RWPE2 (cell line): ENCODE data around the gene KCNJ1.

Source experiments
- ATAC-seq: fragments of 200-7000 bp; cut with Tn5 transposase; 3 replicates; pipeline ENCODE4 v1.9.1; 2021; ENCODE audit warnings: low read depth
- DNase-seq: peaks from one replicate; pipeline ENCODE4 v3.0.0-alpha.2; 2020; ENCODE audit warnings: low spot score
- H3K27ac ChIP-seq: fragments of 450-650 bp; 2 replicates; pipeline ENCODE4 v1.5.1; 2017; ENCODE audit warnings: mild to moderate bottlenecking; ENCODE audit not compliant: poor library complexity, severe bottlenecking
- H3K27me3 ChIP-seq: fragments of 250-450 bp; sonication (Bioruptor Pico); 2 replicates; pipeline ENCODE4 v1.5.1; 2021; ENCODE audit warnings: mild to moderate bottlenecking, moderate library complexity; ENCODE audit not compliant: insufficient read depth, poor library complexity, severe bottlenecking
- H3K36me3 ChIP-seq: fragments of 250-450 bp; sonication (Bioruptor Pico); 2 replicates; pipeline ENCODE4 v1.5.1; 2020; ENCODE audit warnings: low read depth, mild to moderate bottlenecking, moderate library complexity
- H3K4me1 ChIP-seq: fragments of 250-450 bp; sonication (Bioruptor Pico); 2 replicates; pipeline ENCODE4 v1.5.1; 2021; ENCODE audit warnings: mild to moderate bottlenecking, moderate library complexity; ENCODE audit not compliant: insufficient read depth, poor library complexity, severe bottlenecking
- H3K4me3 ChIP-seq: fragments of 250-450 bp; sonication (Bioruptor Pico); 2 replicates; pipeline ENCODE4 v1.5.1; 2021; ENCODE audit warnings: mild to moderate bottlenecking, moderate library complexity; ENCODE audit not compliant: severe bottlenecking
- H3K9me3 ChIP-seq: fragments of 250-450 bp; sonication (Bioruptor Pico); 2 replicates; pipeline ENCODE4 v1.5.1; 2021; ENCODE audit warnings: mild to moderate bottlenecking, moderate library complexity; ENCODE audit not compliant: severe bottlenecking
- CTCF ChIP-seq: fragments of 450-650 bp; IDR thresholded peaks from one replicate; pipeline ENCODE4 v1.5.1; 2017; ENCODE audit warnings: mild to moderate bottlenecking, moderate library complexity; ENCODE audit not compliant: poor library complexity, severe bottlenecking

Gene KCNJ1

GRCh38 chr11:128901653-128902514 is 34.8 kb upstream of the KCNJ1 start:
- Histone ChIP-seq H3K4me3 (no peak overlapping the region), H3K9me3 (no peaks in the 10 kb centered on the region), H3K36me3 (no peaks in the 10 kb centered on the region), H3K27ac (peak overlapping the region; percentile 72), H3K4me1 (peaks cover 23% of the 10 kb centered on the region), H3K27me3 (no peaks in the 10 kb centered on the region)
- no peak for TF ChIP-seq CTCF
- no peak for ATAC-seq
- no peak for DNase-seq

- H3K36me3 ChIP-seq = no peaks in the 10 kb centered on the region
- TF ChIP-seq CTCF = no peak
- DNase-seq (no peak), ATAC-seq (no peak)
- H3K4me1 ChIP-seq = peaks cover 19% of the 10 kb centered on the region
- no peaks in the 10 kb centered on the region for H3K27me3 ChIP-seq
- no peak overlapping the region for H3K27ac ChIP-seq
- no peak overlapping the region for H3K4me3 ChIP-seq
- H3K9me3 ChIP-seq = no peaks in the 10 kb centered on the region
Observed at GRCh38 chr11:128900468-128900867, 33.4 kb upstream of the KCNJ1 start.

- Histone ChIP-seq H3K27me3 (no peaks in the 10 kb centered on the region), H3K36me3 (no peaks in the 10 kb centered on the region), H3K4me1 (peaks cover 10% of the 10 kb centered on the region), H3K4me3 (no peak overlapping the region), H3K9me3 (no peaks in the 10 kb centered on the region), H3K27ac (no peak overlapping the region)
- ATAC-seq (no peak; the same call in 2 of the 3 replicates), DNase-seq (no peak)
- no peak for TF ChIP-seq CTCF
Observed at GRCh38 chr11:128898580-128899344, 31.7 kb upstream of the KCNJ1 start.

GRCh38 chr11:128897826-128898225 is 30.7 kb upstream of the KCNJ1 start:
- TF ChIP-seq CTCF = no peak
- Histone ChIP-seq H3K9me3 (no peaks in the 10 kb centered on the region), H3K4me1 (peaks cover under 1% of the 10 kb centered on the region), H3K36me3 (no peaks in the 10 kb centered on the region), H3K27ac (no peak overlapping the region), H3K4me3 (no peak overlapping the region), H3K27me3 (no peaks in the 10 kb centered on the region)
- DNase-seq (no peak), ATAC-seq (no peak)
